ENCODE measurements around the gene GDF15. TPM values are rescaled to one million over a fixed set of nuclear protein-coding genes. Genes with fewer than 3 reads are reported as not detected.
A peak's percentile ranks its signal among the peaks of the same experiment; 100 is the strongest.

GDF15 gene
- total RNA-seq, 1 experiment from 2014 or later: not detected

DNA sequence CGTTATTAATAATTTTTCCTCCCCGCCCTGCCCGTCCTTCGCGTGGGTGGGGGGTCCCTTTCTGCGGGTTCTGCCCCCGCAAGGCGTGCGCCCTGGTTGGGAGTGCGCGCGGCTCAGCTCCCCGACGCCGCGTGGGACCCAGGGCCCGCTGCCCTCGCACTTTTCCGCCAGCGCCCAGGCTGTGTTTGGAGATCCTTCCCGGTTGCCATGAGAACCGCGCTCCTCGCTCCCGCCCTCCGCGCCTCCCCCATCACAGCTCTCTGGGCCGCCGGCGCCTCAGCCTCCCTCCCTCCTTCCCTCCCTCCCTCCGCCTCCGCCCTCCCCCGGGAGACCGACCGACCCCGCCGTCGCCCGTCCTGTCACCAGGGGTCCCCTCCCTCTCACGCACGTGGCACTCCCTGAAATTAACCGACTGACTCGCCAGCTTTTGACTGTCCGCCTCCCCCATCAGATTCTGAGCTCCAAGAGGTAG, 30.9 kb downstream of the GDF15 start:
- Histone ChIP-seq H3K27me3 (ENCODE audit: low read length) (no peaks in the 10 kb centered on the region; the same call in 1 of the 2 replicates), H3K9ac (ENCODE audit: low read length) (peak overlapping the region; percentile 48), H4K20me1 (ENCODE audit: insufficient read depth, low read depth, low read length) (peaks cover 13% of the 10 kb centered on the region), H3K9me2 (replicated peaks; ENCODE audit: insufficient read depth, low read length) (no peaks in the 10 kb centered on the region), H2AFZ (ENCODE audit: low read length) (no peak overlapping the region), H3K9me3 (ENCODE audit: low read length) (no peaks in the 10 kb centered on the region), H3K27ac (ENCODE audit: low read length) (no peak overlapping the region), H3K36me3 (ENCODE audit: insufficient read depth, low read length) (no peaks in the 10 kb centered on the region), H3K4me3 (ENCODE audit: low read length) (peak overlapping the region; percentile 52; the same call in 1 of the 2 replicates), H3K79me2 (ENCODE audit: low read length) (no peaks in the 10 kb centered on the region), H3K4me2 (ENCODE audit: low read depth, low read length, poor library complexity, severe bottlenecking) (peak overlapping the region; percentile 58), H3K4me1 (ENCODE audit: low read length) (peaks cover 30% of the 10 kb centered on the region)
- peak; percentile 66 for DNase-seq

DNA sequence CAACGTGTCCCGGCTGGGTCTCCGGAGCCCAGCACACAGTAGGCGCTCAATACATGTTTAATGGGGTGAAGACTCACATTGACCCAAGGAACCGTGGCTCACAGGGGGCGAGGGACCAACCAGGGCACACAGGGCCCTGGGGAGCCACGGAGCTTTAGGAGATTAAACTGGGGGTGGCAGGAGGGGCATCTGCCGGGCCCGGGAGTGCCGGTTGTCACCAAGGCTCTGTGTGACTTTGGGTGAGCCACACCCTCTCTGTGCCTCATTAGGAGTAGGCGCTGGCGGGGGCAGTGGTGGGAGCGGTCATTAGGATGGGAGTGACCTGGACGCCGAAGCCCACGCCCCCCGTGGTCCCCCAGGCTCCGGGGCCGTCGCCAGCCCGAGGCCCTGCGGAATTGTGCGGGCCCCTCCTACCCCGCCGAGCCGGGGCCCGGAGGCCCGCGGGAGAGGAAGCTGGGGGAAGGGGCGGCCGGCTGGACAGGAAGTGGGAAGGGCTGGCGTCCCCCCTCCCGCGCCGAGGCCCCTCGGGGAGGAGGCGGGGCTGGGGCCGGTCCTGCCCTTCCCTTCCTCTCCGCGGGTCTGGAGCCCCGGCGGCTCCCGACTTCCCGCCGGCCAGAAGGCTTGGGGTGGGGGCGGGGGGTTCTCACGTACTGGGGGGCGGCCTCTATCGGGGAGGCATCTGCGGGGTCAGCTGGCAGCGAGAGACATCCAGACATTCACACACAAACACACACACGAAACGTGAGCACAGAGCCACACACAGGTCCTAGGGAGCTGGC, 31.5 kb downstream of the GDF15 start:
- H4K20me1 ChIP-seq (ENCODE audit: insufficient read depth, low read depth, low read length): peaks cover 18% of the 10 kb centered on the region
- DNase-seq: peak; percentile 67
- H3K9ac ChIP-seq (ENCODE audit: low read length): peak overlapping the region; percentile 48
- no peak overlapping the region for H2AFZ ChIP-seq (ENCODE audit: low read length)
- H3K4me2 ChIP-seq (ENCODE audit: low read depth, low read length, poor library complexity, severe bottlenecking): peak overlapping the region; percentile 58
- no peaks in the 10 kb centered on the region for H3K36me3 ChIP-seq (ENCODE audit: insufficient read depth, low read length)
- no peaks in the 10 kb centered on the region for H3K9me2 ChIP-seq (replicated peaks; ENCODE audit: insufficient read depth, low read length)
- no peaks in the 10 kb centered on the region; the same call in 1 of the 2 replicates for H3K27me3 ChIP-seq (ENCODE audit: low read length)
- no peaks in the 10 kb centered on the region for H3K9me3 ChIP-seq (ENCODE audit: low read length)
- H3K4me1 ChIP-seq (ENCODE audit: low read length): peaks cover 30% of the 10 kb centered on the region
- no peaks in the 10 kb centered on the region for H3K79me2 ChIP-seq (ENCODE audit: low read length)
- no peak overlapping the region for H3K27ac ChIP-seq (ENCODE audit: low read length)
- H3K4me3 ChIP-seq (ENCODE audit: low read length): peak overlapping the region; percentile 52

DNA sequence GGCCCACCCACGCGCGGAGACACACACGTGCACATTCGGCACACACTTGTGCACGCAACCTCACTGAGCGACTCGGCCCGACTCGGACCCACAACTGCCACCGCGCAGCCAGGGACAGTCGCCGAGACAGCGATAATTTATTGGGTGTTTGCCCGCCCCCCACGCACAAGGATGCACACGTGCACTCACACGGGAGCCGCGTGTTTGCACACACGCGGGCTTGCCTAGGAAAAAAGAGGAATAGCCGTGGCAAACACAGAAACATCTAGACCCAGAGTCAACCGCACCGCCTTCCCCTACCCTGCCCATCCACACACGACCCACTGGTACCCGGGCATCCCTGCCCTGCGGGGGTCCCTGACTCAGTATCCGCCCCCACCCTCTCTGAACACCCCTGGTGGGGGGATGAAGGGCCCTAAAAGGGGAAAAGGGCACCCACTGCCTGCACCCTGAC, 32.1 kb downstream of the GDF15 start:
- Histone ChIP-seq H3K79me2 (ENCODE audit: low read length) (no peaks in the 10 kb centered on the region), H3K27ac (ENCODE audit: low read length) (no peak overlapping the region), H3K9ac (ENCODE audit: low read length) (peak overlapping the region; percentile 48; the same call in 1 of the 2 replicates), H3K36me3 (ENCODE audit: insufficient read depth, low read length) (no peaks in the 10 kb centered on the region), H3K4me1 (ENCODE audit: low read length) (peaks cover 30% of the 10 kb centered on the region), H2AFZ (ENCODE audit: low read length) (no peak overlapping the region), H3K9me3 (ENCODE audit: low read length) (no peaks in the 10 kb centered on the region), H3K9me2 (replicated peaks; ENCODE audit: insufficient read depth, low read length) (no peaks in the 10 kb centered on the region), H3K4me3 (ENCODE audit: low read length) (peak overlapping the region; percentile 52; the same call in 1 of the 2 replicates), H3K27me3 (ENCODE audit: low read length) (no peaks in the 10 kb centered on the region; the same call in 1 of the 2 replicates), H3K4me2 (ENCODE audit: low read depth, low read length, poor library complexity, severe bottlenecking) (peak overlapping the region; percentile 58), H4K20me1 (ENCODE audit: insufficient read depth, low read depth, low read length) (peaks cover 24% of the 10 kb centered on the region)
- DNase-seq: no peak

DNA sequence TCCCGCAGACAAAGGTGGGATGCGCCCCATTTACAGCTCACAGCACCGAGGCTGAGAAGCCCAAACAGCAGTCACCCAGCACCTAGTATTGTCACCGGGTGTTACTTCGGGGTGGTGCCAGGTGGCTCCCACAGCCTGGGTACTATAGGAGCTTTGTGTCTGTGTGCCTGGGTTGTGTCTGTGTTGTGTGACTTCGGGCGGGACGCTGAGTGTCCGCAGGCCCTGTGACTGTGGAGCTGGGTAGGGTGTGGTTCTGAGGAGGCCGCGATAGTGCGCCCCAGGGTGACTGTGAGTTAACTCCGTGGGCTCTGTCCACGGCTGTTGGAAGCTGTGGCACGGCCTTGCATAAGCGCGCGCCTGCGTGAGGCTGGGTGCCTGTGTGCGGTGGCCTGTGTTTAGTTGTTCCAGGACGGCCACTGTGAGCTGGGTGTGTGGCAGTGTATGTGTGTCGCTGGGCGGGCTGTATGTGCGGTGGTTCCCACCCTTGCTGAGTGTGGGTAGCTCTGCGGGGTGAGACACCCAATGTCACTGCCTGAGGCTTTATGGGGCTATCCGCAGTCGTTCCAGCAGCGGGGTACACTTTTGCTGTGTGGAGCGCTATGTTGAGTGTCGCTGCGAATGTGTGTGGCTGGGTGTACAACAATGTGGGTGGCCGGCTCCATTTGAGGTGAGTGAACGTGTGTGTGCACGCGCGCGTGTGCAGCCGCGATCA, 32.7 kb downstream of the GDF15 start:
- no peaks in the 10 kb centered on the region; the same call in 1 of the 2 replicates for H3K27me3 ChIP-seq (ENCODE audit: low read length)
- H3K4me1 ChIP-seq (ENCODE audit: low read length): peaks cover 30% of the 10 kb centered on the region
- no peaks in the 10 kb centered on the region for H3K36me3 ChIP-seq (ENCODE audit: insufficient read depth, low read length)
- peaks cover 30% of the 10 kb centered on the region for H4K20me1 ChIP-seq (ENCODE audit: insufficient read depth, low read depth, low read length)
- peak overlapping the region; percentile 60 for H3K9ac ChIP-seq (ENCODE audit: low read length)
- peak overlapping the region; percentile 59 for H3K4me2 ChIP-seq (ENCODE audit: low read depth, low read length, poor library complexity, severe bottlenecking)
- H3K79me2 ChIP-seq (ENCODE audit: low read length): no peaks in the 10 kb centered on the region
- H2AFZ ChIP-seq (ENCODE audit: low read length): no peak overlapping the region
- no peaks in the 10 kb centered on the region for H3K9me3 ChIP-seq (ENCODE audit: low read length)
- peak overlapping the region; percentile 47; the same call in 1 of the 2 replicates for H3K4me3 ChIP-seq (ENCODE audit: low read length)
- no peak for DNase-seq
- no peaks in the 10 kb centered on the region for H3K9me2 ChIP-seq (replicated peaks; ENCODE audit: insufficient read depth, low read length)
- no peak overlapping the region for H3K27ac ChIP-seq (ENCODE audit: low read length)

DNA sequence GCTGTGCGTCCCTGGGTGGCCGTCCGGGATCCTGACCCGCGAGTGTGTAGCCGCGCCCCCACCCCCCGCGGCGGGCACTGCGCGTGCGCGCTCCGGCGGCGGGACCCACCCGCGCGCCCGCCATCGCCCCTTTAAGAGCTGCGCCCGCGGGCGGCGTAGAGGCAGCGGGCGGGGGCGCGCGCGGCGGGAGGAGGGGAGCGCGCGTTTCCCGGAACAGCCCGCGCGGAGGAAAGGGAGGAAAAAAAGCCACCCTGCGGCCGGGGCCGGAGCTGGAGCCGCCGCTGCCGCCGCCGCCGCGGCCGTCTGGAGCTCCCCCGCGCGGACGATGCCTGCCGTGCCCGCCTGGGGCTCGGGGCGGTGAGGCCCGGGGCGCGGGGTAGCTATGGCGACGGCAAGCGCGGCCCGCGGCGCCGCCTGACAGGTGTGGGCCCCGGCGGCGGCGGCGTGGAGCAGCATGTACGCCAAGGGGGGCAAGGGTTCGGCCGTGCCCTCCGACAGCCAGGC, 33.3 kb downstream of the GDF15 start, which contains the start of gene SSBP4:
Gene SSBP4, plus strand, starts transcription at position 204 of the 504 bp plus-strand sequence. Its CDS starts 251 bp downstream, at position 455.
- Histone ChIP-seq H3K9ac (ENCODE audit: low read length) (peak within 1 kb of the TSS; percentile 60), H3K4me1 (ENCODE audit: low read length) (peaks cover 30% of the 10 kb centered on the region), H3K4me2 (ENCODE audit: low read depth, low read length, poor library complexity, severe bottlenecking) (peak within 1 kb of the TSS; percentile 59), H3K36me3 (ENCODE audit: insufficient read depth, low read length) (no peaks in the 10 kb centered on the region), H4K20me1 (ENCODE audit: insufficient read depth, low read depth, low read length) (peaks cover 36% of the 10 kb centered on the region), H2AFZ (ENCODE audit: low read length) (no peak within 1 kb of the TSS), H3K4me3 (ENCODE audit: low read length) (peak within 1 kb of the TSS; percentile 47; the same call in 1 of the 2 replicates), H3K9me3 (ENCODE audit: low read length) (no peaks in the 10 kb centered on the region), H3K27me3 (ENCODE audit: low read length) (no peaks in the 10 kb centered on the region; the same call in 1 of the 2 replicates), H3K79me2 (ENCODE audit: low read length) (no peaks in the 10 kb centered on the region), H3K9me2 (replicated peaks; ENCODE audit: insufficient read depth, low read length) (no peaks in the 10 kb centered on the region), H3K27ac (ENCODE audit: low read length) (no peak within 1 kb of the TSS)
- peak; percentile 87 for DNase-seq

DNA sequence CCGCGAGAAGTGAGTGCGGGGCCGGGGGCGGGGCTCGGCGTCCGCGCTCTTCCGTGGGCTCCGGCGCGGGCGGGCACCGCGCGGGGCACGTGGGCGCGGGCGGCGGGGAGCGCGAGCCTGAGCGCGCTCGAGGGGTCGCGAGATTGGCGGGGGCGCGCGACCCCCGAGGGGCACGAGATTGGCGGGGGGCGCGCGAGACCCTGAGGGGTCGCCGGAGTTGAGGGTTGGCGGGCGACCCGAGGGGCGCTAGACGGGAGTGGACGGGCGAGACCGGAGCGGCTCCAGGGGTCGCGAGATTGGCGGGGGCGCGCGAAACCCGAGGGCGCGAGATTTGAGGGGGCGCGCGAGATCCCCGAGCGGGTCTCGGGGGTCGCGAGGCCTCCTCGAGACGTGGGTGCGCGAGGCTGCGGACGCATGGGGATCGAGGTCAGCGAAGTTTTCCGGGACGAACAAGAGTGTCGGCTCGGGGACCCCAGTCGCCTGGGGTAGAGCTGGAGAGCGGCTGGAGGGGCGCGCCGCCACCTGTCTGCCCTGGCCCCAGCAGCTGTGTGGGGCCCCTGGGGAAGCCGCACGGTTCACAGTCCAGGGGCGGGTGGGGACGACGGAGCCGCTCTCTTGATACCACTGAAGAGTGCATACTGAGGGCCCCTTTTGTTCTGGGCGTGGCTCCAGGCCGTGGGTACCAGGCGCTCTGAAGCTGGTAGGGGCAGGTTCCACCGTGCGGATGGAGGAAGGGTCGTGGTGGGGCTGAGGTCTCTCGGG, 33.9 kb downstream of the GDF15 start:
- peak; percentile 63 for DNase-seq
- Histone ChIP-seq H3K4me2 (ENCODE audit: low read depth, low read length, poor library complexity, severe bottlenecking) (peak overlapping the region; percentile 59), H3K27ac (ENCODE audit: low read length) (no peak overlapping the region), H4K20me1 (ENCODE audit: insufficient read depth, low read depth, low read length) (peaks cover 36% of the 10 kb centered on the region), H3K79me2 (ENCODE audit: low read length) (no peaks in the 10 kb centered on the region), H3K9me3 (ENCODE audit: low read length) (no peaks in the 10 kb centered on the region), H3K4me1 (ENCODE audit: low read length) (peaks cover 30% of the 10 kb centered on the region), H3K27me3 (ENCODE audit: low read length) (no peaks in the 10 kb centered on the region; the same call in 1 of the 2 replicates), H2AFZ (ENCODE audit: low read length) (no peak overlapping the region), H3K4me3 (ENCODE audit: low read length) (peak overlapping the region; percentile 47; the same call in 1 of the 2 replicates), H3K36me3 (ENCODE audit: insufficient read depth, low read length) (no peaks in the 10 kb centered on the region), H3K9ac (ENCODE audit: low read length) (peak overlapping the region; percentile 60), H3K9me2 (replicated peaks; ENCODE audit: insufficient read depth, low read length) (no peaks in the 10 kb centered on the region)

DNA sequence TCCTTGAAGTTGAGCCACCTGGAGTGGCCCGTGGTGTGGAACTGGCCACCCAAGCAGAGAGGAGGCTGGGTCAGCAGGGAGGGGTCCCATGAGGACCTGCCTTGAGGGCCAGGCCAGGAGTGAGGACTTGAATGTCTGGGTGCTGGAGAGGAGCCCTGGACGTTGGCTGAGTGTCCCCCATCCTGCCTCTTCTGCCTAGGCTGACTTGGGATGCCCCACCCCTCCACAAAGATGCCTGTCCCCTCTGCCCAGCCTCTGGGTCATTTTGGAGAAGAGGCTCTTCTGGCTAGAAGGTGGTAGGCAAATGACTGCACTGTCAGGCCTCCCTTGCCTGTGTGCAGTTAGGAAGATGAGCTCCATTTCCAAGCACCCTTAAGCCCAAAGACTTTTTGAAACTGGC, 35.0 kb downstream of the GDF15 start:
- Histone ChIP-seq H3K4me1 (ENCODE audit: low read length) (peaks cover 33% of the 10 kb centered on the region), H3K79me2 (ENCODE audit: low read length) (no peaks in the 10 kb centered on the region), H3K9me2 (replicated peaks; ENCODE audit: insufficient read depth, low read length) (no peaks in the 10 kb centered on the region), H3K9ac (ENCODE audit: low read length) (no peak overlapping the region), H3K27me3 (ENCODE audit: low read length) (no peaks in the 10 kb centered on the region; the same call in 1 of the 2 replicates), H3K4me3 (ENCODE audit: low read length) (no peak overlapping the region), H3K9me3 (ENCODE audit: low read length) (no peaks in the 10 kb centered on the region), H3K27ac (ENCODE audit: low read length) (no peak overlapping the region), H2AFZ (ENCODE audit: low read length) (no peak overlapping the region), H3K36me3 (ENCODE audit: insufficient read depth, low read length) (no peaks in the 10 kb centered on the region), H3K4me2 (ENCODE audit: low read depth, low read length, poor library complexity, severe bottlenecking) (no peak overlapping the region), H4K20me1 (ENCODE audit: insufficient read depth, low read depth, low read length) (peaks cover 42% of the 10 kb centered on the region)
- no peak for DNase-seq

Measured in Karpas-422 (cell line).